Neural progenitor cell (in vitro differentiated cells): ENCODE measurements around the gene SEMA3D.
A peak's percentile ranks its signal among the peaks of the same experiment; 100 is the strongest.

Experiments
- CTCF ChIP-seq: fragments of 200-600 bp; sonication (generic); IDR thresholded peaks from 2 replicates; pipeline ENCODE4 v1.5.1; 2017; ENCODE audit warnings: antibody characterized with exemption, mild to moderate bottlenecking
- EZH2 ChIP-seq: fragments of 200-600 bp; sonication (generic); IDR thresholded peaks from 2 replicates; pipeline ENCODE4 v1.6.1; 2017; ENCODE audit warnings: antibody characterized with exemption, mild to moderate bottlenecking, moderate library complexity
- EZH2phosphoT487 ChIP-seq: fragments of 200-600 bp; sonication (generic); IDR thresholded peaks from 2 replicates; pipeline ENCODE4 v1.6.1; 2017; ENCODE audit warnings: antibody characterized with exemption

- peak; percentile 30 for TF ChIP-seq CTCF
- no peak for TF ChIP-seq EZH2
- TF ChIP-seq EZH2phosphoT487 = no peak
Observed at GRCh38 chr7:84998665-84999064, 188.2 kb downstream of the SEMA3D start.
